UCSD-AML1 (cell line): ENCODE measurements around the gene ZBTB20.

ENCODE experiments used
- DNase-seq: peaks from one replicate; lab custom pipeline; 2025; ENCODE audit not compliant: unreplicated experiment; lab: John Stamatoyannopoulos, UW

The ZBTB20 gene

DNA sequence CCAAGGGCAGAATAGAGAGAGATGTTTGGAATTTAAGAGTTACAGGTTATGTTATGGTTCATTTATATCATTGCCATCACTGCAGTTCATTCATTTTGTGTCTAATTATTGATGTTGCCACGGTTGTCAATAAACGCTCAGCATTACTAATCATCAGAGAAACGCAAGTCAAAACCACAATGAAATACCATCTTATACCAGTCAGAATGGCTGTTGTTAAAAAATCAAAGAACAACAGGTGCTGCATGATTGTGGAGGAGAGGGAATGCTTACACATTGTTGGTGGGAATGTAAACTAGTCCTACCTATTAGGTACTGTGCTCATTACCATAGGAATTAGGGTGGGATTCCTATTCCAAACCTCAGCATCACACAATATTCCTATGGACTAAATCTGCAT, 502.7 kb downstream of the ZBTB20 start:
- no peak for DNase-seq

DNA sequence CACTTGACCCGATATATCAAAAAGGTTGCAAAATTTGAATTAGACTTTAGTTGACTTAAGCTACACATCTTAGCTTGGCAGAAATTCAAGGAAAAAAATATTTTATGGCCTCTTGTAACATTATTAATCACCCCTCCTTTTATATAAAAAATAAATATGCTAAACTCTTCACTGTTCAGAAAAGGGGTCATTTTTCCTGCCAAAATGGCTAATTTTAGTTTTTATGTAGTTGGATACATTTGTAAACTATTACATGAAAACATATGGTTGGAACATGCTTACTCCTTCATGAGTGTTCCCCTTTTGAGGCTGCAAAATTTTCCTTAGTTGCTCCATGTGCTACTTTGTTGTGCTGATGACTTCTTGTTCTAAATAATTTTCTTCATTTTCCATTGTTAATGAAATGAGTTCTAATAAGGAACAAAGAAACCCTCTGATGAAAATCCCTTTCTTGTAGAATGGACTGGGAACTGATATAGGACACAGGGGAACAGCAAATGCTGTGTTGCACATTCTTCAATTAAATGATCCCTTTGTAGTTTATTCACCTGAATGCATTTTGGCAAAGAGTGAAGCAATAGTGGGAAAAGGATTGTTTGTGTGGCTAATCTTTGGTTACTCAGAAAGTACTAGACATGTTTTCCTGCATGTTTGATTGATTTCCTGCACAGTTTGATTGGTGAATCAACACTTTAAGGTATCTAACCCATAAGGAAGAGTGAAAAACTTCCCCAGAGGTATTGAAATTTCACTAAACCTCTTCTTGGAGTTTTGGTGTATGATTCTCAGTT, 503.9 kb downstream of the ZBTB20 start:
- DNase-seq: no peak

DNA sequence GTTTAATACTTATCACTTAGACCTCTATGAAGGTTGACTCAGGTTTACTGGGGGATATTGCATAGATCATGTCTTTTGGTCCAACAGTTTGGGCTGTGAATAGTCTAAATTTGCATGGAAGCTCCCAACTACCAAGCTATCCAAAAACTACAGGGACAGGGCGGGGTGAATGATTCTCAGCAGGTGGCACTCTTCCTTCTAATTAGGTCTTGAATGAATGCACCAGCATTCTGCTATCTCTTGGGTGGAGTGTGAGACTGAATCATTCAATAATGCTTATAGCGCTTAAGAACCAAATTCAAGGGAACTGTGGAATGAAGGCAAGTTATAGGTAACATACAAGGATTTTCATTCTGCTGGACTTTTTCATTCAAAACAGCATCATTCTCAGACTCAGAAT, 507.0 kb downstream of the ZBTB20 start:
- DNase-seq: no peak

DNA sequence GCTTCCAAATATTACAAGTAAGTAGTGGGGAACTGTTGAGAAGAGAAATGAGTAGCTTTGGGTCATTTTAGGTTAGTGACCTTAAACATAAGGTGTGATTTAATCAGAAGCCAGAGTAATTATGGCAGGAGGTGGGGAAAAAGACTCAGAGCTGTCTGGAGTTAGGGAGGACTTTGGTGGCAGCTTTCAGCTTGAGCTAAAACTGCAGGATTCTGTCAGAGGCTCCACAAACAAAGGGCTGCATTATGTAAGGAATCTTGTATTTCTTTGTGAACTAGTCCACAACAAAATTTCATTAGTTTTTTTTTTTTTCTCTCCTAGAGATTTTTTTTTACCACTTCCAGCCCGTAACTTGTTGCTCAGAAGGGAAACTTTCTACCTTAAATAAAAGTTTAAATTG, 507.9 kb downstream of the ZBTB20 start:
- DNase-seq: no peak

DNA sequence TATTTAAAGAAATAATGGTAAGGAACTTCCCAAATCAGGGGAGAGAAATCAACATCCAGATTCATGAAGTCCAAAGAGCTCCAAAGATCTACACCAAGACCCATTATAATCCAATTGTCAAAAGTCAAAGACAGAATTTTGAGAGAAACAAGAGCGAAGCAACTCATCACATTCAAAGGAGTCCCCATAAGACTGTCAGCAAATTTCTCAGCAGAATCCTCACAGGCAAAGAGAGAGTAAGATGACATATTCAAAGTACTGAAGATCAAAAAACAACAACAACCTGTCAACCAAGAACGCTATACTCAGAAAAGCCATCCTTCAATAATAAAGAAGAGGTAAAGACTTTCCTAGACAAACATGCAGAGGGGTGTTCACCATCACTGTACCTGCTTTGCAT, 511.2 kb downstream of the ZBTB20 start:
- no peak for DNase-seq

DNA sequence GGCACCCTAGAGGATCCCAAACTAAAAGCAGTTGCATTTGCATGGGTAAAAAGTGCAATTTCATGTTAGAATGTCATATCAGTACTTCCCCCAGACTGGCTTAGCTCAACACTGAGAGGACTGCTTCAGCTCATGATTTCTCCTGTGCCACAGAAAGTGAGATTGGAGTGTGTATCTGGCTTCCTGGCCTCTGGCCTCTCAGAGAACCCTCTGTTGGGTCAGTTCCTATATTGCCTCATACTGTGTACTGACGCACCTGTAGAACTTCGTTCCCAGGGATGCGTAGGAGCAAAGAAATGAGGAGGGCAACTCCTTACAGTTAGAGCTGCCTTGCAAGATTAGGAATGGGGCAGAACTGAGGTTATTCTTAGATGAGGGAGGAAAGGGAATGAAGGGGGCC, 512.5 kb downstream of the ZBTB20 start:
- no peak for DNase-seq

DNA sequence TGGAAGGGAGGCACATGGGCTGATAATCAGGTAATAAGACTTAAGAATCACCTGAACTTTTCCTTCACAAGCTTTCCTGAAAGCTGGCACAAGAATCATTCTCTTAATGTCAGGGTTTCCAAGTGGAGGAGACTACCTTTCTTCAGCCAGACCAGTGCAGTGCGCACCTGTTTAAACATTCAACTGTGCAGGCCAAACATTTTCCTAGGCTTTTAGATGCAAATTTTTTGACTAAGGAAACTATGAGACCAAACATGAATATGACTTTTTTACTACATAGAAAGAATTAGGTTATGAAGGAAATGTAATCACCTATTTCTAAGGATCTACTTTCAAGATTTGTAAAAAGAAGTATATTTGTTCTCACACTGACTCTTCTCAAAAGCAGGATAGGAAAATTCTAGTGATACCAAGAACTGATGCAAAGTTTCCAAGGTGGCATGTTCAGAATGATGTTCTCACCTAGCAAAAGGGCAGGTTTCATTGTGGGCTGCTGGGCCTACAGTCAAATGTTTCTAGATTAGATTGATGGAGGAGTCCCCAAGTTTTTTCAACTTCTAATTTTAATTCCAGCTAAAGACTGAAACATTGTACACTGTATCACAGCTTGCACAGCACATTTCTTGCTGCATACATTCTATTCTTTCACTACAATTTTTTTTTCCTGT, 514.2 kb downstream of the ZBTB20 start:
- no peak for DNase-seq

DNA sequence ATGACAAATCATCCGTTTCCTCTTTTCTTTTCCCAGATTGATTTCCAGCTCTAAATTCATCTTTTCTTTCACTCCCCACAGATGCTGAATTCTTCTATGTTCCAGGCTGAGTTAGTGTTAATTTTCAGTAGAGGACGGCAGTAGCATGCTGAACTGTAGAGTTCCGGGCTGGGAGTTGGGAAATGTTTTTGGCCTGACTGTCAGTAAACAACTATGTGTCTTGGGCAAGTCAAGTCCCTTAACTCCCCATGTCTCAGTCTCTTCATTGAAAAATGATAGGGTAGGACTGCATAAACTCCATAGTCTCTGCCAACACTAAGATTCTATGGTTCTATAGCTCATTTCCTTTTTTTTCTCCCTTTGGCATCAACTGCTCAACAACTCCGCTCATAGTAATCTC, 519.3 kb downstream of the ZBTB20 start:
- no peak for DNase-seq

DNA sequence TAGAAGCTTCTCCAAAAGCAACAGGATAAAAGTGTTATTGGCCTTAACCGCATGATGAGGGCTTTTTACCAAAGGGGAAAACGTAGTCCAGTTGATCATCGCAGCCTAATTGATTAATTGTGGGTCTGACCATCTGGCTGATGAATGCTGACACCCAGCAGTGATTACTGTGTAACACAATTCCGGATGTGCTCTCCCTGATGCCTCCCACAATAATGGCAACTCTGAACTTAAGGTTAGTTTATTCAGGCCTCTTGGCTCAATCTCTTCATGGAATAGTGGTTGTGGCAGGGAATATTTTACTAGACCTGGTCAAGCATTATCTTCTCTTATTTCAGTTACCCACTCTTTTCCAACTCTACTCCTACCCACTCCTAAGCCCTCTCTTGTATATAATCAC, 520.3 kb downstream of the ZBTB20 start:
- no peak for DNase-seq

DNA sequence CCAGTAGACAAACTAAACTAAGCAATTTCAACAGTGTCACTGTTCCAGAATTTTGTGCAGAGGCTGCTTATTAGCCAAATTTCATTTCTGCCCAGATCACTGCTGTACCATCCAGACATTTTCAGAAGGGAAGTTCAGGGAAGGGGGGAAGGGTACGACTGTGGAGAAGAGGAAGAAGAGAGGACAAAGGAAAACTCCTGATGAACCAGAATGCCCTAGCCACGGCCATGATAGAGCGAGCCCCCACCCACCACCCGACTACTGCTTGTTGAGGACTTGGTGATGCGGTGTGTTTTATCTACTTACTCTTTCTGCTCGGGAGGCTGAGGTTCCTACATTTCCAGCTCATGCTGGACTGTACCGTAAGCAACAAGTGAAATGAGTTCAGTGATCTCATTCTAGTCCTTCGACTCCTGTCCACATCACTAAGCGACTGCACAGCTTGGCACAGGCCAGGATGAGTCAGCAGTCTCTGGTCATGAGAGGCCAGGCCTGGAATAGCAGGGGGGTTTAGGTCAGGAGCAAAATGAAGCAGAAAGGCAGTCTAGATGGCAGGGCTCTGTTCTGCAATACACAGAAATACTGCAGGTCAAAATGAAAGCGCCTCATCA, 522.4 kb downstream of the ZBTB20 start:
- DNase-seq: no peak

DNA sequence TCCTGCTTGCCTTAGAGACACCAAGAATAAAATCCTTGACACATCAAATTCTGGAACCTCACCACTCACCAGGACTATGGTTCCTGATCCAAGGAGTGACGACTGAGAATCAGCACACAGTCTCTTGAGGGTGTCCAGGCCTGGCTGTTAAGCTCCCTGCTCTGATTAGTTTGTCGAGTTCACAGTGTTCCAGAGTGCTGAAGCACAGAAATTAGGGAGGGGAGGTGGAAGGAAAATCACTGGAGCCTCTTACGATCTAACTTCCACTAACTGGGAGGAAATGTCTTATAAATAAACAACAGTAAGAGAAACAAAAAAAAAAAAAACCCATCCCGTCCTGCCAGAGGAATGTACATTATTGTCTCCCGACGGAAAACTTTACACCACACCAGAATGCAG, 523.0 kb downstream of the ZBTB20 start:
- DNase-seq: no peak

DNA sequence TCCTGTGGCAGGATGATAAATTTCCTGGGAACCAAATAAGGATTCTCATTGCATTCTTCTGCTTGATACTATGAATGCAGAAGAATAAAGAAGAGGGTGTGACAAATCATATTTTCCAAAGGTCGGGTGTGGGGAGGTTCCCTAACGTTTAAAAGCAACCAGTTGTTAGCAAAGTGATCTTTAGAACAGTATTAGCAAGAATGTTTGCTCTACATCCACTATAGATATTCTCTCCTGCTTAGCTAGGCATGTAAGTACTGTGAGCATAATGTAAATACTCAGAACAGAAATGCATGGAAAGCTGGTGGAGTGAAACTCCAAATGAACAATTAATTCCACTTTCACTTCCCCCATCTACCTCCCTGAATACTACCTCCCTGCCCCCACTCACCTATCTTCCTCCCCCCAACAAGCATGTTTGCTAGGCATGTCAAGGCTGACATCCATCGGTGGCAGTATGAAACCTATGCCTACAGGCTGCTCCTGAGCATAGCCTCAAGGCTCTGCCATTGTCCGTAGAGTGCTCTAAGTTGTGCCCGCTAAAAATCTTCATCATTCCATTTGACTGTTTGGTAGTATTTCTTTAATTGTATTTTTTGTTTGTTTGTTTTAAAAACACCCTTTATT, 523.6 kb downstream of the ZBTB20 start:
- DNase-seq: no peak

DNA sequence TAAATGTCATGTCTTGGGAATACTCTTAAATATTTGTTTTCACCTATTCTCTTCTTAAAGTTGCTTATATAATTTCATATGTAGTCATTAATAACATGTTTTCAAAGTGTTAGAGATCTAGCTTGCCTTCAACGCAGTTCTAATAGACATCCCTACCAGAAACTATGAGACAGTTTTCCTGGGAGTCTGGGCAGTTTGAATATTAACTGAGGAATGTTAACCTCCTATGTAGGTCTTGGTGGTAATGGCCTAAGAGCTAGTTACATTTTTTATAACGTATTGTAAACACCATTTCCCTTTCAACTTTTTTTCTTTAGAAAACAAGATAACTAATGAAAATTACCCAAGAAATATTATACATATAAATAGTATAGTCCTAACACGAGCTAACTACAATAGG, 525.1 kb downstream of the ZBTB20 start:
- no peak for DNase-seq

DNA sequence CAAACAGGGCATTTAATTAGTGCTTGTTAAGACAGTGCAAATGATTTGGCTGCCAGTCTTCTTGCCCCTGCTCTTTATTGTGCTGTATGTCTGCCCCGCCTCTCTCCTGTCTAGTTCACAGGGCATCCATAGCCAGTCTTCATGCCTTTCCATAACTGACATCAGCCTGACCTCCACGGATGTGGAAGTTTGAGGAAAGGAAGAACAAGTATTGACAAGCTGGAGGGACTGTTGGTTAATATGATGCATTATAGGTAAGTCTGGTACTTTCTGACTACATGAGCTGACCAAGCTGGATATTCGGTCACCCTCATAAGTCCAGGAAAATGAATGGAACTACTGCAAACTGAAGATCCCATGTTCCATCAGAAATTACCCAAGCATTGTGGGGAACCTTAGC, 527.3 kb downstream of the ZBTB20 start:
- DNase-seq: no peak

DNA sequence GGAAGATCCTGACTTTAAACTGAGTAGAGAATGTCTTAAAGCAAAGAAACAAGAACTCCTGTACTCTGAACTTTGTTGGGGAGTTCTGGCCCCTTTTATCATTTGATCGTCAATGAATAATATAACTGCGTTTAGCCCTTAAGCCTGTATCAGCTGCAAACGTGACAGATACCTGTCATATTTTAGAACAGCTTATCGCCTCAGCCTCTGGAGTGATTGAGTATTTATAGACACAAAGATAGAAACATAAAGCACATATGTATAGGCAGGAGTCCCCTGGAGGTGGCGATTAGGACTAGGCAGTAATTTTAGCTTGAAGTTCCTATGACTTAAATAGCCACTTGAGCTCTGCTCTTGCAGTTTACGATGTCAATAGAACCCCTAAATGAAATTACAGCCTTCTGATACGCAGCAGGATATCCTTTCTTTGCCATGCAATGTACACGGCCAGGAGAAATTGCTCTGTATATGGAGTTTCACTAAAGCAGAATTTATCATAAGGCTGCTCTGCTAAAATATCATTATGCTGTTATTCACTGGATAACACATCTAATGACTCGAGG, 531.5 kb downstream of the ZBTB20 start:
- DNase-seq: no peak

DNA sequence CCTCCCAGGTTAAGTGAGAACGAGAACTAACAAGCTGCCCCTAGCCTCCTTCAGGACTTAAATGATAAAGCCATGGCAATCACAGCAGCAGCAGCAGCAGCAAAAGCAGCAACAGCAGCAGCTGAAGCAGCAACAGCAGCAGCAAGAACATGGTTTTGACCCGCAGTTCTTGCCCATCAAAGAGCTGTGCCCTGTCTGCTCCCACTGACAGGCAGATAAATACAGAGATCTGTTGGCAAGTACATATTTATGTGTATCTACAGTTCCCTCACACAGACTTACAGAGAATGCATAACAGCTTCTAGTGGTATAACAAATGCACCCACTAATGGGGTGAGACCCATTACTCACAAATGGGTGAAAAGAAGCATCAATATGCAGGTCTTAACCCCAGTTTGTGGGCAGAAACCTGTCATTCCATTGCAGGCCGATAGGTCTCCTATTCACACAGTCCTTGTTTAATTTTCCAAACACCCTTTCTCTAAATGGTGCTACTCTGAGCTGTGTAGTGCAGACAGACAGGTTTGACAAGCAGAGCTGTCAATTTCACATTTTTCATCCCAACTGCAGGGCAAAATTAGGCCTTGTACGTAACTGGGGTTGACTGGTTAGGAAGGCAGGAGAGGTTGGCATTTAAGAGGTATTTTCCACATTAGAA, 537.0 kb downstream of the ZBTB20 start:
- no peak for DNase-seq

DNA sequence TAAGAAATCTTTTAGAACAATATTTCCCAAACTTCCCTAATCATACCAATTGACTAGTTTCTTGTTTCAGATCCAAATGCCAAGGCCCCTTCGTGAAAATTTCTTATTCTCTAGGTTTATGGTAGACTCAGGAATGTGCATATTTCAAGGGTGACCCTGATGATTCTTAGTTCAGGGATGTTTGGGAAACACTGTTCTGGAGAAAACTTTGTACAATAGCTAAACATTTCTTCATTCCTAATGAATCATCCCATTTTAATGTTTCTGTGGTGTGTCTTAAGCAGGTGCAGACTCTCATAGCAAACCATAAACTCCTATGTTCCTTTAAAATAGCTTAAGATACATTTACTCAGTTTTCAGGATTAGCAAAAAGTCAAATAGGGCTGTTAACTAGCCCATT, 538.8 kb downstream of the ZBTB20 start:
- DNase-seq: no peak

DNA sequence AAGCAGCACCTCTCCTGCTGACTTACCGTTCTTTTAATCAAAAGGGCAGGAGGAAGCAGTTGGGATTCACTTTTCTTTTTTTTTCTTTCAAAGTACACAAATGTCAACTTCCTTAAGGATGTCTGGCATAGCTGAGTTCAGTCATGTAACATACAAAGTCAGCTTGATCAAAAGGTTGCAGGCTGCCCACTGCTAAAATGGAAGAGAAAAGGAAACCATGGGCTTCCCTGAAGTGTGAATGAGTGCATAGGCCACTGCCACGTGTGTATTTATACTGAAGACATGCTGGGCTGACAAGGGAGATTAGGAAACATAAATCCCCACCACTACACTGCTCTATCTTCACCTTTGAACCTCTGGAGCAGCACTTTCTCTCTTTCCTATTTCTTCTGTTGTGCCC, 540.8 kb downstream of the ZBTB20 start:
- no peak for DNase-seq

DNA sequence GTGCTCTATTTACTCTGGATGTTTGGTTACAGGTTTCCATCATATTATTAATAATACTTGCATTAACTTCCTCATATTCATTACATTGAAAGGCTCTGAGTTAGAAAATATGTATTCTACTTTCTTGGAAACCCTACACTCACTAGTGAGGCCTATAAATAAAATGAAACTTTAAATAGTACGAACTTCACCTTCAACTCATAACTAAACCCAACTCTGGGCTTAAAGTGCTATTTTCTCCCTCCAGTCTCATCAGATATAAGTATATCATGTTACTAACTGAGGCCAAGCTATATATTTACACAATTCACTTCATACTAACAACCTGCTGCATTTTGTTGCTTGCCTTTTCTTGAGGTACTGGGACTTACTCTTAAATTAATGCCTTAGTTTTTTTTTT, 546.5 kb downstream of the ZBTB20 start:
- no peak for DNase-seq

DNA sequence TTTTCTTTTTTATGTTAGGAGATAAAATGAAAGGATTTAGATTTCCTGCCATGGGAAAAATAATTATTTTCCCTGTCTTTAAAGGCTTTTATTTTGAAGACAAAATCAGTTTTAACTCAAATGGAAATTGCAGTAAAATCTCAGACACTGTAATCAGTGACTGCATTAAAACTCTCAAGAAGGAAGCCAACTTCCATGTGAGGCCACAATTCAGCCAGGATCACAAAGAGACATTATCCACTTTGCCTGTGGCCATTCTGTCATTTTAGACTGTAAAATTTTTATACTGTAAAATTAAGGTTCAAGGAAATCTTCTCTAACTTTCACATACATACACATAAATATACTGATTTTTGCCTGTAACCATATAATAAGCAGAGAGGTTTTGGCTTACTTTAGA, 549.2 kb downstream of the ZBTB20 start:
- no peak for DNase-seq

DNA sequence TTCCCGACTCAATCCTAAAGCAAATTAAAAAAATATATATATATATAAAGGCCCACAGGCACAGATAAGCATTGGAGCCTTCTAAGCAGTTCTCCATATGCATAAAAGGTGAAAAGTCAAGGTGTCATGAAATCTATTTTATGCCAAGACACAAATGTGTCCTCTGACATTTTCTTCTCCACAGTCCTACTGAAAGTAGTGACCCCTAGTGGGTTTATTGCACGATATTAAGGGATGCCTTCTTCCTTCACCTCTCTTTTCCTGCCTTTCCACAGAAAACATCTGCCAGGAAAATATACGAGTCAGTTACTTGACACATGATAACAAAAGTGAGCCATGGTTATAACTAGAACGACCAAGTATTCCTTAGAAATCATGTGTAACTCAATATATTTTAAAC, 550.1 kb downstream of the ZBTB20 start:
- no peak for DNase-seq
